ENCODE results near the gene PHF2.

Gene PHF2

DNA sequence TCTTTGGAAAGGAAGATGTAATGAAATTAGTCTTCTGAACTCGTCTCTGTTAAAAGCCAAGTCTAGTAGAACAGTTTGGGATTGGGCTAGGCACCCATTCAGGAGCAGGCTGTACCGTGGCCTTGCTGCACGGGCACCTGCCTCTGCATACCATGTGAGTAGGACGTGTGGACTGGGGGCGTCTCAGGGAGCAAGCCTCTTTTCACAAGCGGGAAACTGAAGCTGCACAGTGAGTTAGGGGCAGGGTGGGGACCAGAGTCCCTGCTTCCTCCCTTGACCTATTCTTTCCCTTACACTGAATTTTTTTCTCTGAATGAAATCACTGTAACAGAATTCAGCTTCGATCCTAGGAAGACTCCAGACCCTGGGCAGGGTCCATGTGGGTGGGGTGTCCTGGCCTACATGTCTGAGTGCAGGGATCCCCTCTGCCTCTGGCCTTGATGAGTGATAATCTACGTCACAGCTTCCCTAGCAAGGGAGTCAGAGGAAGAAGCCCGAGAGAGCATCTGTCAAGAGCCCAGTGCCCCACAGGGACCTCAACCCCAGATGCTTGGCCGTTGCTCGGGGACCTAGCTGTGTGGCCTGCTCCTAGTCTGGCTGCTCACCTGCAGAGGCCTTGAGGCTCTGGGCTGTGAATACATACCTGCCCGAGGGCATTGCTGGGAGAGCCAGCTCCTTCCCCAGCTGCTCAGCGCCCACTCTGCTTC lies 15.1 kb downstream of the PHF2 start:
- DNase-seq (ENCODE audit: extremely low read depth, low read depth) = no peak
- TF ChIP-seq, protein P1, sequence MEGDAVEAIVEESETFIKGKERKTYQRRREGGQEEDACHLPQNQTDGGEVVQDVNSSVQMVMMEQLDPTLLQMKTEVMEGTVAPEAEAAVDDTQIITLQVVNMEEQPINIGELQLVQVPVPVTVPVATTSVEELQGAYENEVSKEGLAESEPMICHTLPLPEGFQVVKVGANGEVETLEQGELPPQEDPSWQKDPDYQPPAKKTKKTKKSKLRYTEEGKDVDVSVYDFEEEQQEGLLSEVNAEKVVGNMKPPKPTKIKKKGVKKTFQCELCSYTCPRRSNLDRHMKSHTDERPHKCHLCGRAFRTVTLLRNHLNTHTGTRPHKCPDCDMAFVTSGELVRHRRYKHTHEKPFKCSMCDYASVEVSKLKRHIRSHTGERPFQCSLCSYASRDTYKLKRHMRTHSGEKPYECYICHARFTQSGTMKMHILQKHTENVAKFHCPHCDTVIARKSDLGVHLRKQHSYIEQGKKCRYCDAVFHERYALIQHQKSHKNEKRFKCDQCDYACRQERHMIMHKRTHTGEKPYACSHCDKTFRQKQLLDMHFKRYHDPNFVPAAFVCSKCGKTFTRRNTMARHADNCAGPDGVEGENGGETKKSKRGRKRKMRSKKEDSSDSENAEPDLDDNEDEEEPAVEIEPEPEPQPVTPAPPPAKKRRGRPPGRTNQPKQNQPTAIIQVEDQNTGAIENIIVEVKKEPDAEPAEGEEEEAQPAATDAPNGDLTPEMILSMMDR (IDR thresholded peaks at IDR 0.05; ENCODE audit: low read depth, low read length) = no peak

DNA sequence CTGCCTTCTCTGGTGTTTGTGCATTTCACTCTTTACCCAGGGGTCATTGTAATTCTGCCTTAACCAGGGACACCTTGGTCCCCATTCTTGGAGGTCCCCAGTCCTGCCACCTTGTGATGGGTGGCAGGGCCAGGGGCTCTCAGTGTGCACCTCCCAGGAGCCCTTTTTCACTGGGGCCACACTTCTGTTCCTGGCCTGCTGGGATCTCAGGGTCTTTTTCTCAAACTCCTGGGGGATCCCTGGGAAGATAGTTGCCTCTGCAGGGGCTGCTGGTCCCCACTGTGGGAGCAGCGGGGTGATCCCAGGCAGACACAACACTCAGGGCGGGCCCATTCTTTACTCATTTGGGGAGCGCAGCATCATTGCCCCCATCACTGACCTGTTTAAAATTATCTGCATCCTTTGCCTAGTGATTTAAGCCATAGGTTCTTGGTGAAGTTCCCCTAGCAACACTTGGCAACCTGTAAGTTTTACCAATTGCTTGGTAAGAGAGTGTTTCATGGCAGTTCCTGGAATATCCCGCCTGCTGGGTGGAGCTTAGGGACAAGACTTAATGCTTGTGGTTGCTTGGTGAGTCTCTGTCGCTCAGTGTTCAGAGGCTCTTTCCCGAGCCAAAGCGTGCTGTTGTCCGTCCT lies 15.7 kb downstream of the PHF2 start:
- TF ChIP-seq, protein P1 (IDR thresholded peaks at IDR 0.05; ENCODE audit: low read depth, low read length) = no peak
- no peak for DNase-seq (ENCODE audit: extremely low read depth, low read depth)

DNA sequence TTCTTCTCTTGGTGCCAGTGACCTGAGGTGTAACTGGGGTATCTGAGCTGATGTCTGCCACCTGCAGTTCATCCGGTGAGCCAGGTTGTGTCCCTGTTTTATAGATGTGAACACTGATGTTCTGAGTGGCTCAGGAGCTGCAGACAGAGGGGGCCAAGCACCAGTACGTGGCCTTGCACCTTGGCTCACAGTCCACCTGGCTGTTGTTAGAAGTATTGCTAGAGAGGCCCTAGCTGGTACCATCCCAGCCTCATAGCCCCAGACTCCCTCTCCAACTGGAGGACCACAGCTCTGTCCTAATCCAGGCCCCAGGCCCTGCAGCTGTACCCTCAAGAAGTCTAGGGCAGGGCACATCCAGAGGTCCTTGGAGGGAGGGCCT lies 16.2 kb downstream of the PHF2 start:
- no peak for DNase-seq (ENCODE audit: extremely low read depth, low read depth)
- TF ChIP-seq, protein P1 (IDR thresholded peaks at IDR 0.05; ENCODE audit: low read depth, low read length) = no peak; the same call in none of the 2 replicates

DNA sequence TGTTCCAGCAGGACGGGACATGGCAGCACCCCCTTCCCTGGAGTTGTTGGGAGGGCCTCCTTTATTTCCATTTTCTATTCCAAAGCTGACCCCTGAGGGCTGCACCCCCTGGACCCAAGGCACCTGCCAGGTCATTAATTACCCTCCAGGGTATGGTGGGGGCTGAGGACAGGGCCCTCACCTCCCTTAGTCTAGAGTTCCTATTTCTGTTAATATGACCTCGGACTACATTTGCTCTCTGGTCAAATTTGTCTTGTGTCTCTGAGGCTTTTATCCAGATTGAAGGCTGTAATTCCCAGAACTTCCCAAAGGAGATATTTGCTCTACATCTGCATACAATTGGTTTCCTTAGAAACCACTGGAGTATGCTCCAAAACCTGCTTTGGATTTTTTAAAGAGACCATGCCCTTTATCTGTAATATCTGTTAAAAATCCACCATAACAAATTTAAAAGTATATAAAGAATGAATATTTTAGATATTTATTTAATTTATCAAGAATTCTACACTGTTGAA lies 16.8 kb downstream of the PHF2 start:
- TF ChIP-seq, protein P1 (IDR thresholded peaks at IDR 0.05; ENCODE audit: low read depth, low read length) = no peak; the same call in 1 of the 2 replicates
- DNase-seq (ENCODE audit: extremely low read depth, low read depth) = no peak

DNA sequence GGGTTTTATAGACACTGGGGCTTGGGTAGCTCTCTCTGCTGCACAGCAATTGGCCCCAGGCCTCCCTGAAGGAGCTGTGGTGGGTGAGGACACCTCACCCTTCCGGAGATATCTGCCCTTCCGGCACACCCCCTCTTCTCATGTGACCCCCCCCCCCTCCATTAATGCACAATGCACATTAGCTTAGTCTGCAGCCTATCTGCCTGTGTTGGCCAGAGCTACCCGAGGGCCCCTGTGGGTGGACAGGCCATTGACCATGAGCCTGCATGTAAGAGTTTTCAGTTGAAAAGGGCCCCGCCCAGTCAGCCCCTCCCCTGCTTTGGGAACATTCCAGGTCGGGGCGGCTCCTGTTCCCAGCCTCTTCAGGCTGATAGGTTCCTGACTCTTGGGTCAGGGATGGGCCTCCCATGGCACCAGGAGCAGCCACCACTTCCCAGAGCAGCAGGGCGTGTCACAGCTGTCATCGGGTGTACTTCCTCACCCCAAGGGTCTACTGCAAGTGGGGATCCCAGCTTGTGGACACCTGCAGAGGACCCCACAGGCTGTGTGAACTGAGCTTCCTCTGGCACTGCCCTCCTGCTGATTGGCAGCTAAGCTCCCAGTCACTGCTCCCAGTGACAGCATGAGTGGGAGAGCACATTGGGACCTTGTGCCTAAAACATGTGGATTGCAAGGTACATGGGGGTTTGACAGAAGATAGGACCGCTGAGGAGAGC lies 17.8 kb downstream of the PHF2 start:
- DNase-seq (ENCODE audit: extremely low read depth, low read depth) = no peak
- TF ChIP-seq, protein P1 (IDR thresholded peaks at IDR 0.05; ENCODE audit: low read depth, low read length) = no peak

DNA sequence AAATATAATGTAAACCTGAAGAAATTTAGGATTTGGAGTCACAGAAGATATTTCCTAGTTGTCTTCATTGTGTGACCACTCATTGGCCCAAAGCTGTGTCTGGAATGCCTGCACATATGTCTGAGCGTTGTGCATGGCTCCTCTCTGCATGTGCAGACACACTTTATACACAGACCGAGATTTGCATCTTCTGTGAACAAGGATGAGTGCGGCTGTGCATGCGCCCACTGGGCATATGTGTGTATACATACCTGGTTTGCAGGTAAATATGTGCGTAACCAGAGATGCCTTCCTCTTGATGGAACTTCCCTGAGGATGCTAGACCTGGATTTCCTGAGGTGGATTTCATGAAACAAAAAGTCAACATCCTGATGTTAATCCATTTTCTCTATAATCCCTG lies 19.1 kb downstream of the PHF2 start:
- TF ChIP-seq, protein P1 (IDR thresholded peaks at IDR 0.05; ENCODE audit: low read depth, low read length) = no peak
- DNase-seq (ENCODE audit: extremely low read depth, low read depth) = no peak

Measured in AG09319 (cell line).